NCI-H2196 (cell line): ENCODE data around the gene GPD1.

ENCODE experiments used
- DNase-seq: peaks from one replicate; lab custom pipeline; 2025; ENCODE audit not compliant: unreplicated experiment; lab: John Stamatoyannopoulos, UW

GPD1 gene

DNA sequence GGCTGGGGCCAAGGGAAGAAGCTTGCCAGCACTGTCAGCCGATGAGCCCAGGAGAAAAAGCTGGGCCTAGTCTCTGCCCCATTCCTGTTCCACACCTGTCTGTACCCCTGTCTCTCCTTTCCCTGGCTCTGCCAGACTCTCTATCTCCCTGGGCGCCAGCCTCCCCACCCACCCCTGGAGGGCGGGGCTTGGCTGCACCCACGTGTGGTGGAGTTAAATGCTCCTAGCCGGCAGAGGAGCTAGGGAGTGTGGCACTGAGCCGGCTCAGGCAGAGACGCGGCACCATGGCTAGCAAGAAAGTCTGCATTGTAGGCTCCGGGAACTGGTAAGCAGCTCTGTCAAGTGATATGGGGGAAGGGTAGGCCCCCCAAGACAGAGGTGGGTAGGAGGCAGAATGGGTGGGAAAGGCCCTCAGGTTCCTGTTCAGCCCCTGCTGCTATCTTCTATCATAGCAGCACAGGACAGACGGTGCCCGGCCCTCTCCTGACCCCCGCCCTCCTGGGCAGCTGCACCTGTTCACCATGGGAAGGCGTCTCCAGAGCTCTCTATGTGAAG, at the start of gene GPD1:
Gene GPD1 (plus strand): TSS at position 242 of the 555 bp plus-strand sequence. CDS start 43 bp downstream, at position 285.
- peak; percentile 91 for DNase-seq

DNA sequence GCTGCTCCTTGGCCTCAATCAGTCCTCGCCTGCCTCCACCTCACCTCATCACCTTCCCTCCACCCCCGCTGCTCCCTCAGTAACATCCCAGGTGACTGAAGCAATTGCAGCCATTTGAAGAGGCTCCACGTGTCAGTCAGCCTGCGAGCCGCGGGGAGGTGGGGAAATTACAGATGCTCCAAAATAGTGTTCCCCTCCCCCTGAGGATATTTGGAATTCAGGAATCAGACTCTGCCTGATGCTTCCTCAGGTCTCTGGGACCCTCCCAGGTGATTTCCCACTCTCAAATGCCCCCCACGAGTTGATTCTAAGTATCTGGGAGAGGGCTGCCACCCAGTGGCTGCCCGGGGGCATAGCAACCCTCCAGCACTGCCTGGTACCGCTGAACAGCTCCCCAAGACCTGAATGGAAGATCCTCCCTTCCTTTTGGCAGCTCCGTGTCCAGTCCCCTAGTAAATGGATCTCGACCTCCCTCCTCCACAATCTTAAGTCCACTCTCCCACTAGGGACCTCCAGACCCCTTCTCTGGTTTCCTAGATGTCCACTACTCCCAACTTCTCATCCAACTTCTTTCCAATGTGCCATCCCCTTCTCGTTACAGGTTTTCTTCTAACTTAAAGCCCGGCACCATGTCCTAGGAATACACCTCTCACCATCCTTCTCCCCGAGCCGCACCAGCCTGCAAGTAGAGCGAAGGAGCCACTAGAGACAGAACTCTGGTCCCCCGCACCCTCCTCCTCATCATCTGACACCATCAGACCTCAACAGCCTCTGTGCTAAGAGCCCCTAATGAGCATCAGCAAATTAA, 47.8 kb upstream of the GPD1 start:
- DNase-seq: peak; percentile 72

DNA sequence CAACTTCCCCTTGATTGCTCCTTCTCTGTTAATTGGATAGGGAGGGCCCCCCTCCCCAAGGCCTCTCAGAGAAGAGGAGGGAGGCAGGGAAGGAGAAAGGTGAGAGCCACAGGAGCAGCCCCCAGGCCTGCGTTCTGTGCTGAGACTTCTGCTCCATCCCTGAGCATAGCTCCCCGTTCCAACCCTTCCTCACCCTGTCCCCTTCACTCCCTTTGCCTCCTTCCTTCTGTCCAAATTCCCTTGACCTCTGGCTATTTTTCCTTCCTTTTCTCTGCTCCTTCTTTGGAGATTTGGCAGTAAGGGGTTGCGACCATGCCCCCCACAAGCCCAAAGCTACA, 47.2 kb upstream of the GPD1 start:
- no peak for DNase-seq

DNA sequence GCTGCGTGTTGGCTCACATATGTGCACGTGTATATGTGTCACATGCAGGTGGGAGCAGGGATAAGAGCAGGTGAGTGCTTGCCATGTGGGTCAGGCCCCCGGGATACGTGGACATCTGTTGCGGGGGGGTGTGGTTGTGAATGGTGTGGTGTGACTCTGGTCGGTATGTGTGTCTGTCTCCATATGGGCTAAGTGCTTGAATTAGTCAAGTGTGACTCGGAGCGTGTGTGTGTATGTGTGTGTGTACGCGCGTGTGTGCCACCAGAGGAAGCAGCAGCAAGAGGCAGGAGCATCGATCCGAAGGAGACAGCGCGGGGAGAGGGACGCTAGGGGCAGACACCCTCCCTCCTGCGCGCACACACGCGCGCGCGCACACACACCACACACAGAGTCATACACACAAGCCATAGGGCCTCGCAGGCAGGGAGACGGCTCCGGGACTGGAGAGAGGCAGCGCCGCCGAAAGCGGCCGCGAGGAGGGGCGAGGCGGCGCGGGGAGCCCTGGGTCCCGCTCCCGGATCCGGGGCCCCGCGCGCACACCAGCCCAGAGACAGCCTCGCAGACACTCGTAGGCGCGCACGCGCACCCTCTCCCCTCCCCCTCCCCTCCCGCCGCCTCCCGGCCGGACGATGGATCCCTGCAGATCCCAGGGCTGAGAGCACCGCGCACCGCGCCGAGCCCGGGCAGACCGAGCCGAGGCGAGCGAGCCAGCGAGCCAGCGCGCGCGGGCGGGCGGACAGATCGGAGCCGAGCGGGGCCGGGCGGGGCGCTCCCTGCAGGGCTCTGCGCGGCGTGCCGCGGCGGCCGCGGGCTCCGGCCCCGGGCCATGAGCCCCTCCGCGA, 46.6 kb upstream of the GPD1 start, which contains the start of gene ASIC1:
Gene ASIC1 (plus strand): TSS at position 597 of the 842 bp plus-strand sequence. CDS start 1,171 bp downstream, outside the sequence.
- peak; percentile 58 for DNase-seq

DNA sequence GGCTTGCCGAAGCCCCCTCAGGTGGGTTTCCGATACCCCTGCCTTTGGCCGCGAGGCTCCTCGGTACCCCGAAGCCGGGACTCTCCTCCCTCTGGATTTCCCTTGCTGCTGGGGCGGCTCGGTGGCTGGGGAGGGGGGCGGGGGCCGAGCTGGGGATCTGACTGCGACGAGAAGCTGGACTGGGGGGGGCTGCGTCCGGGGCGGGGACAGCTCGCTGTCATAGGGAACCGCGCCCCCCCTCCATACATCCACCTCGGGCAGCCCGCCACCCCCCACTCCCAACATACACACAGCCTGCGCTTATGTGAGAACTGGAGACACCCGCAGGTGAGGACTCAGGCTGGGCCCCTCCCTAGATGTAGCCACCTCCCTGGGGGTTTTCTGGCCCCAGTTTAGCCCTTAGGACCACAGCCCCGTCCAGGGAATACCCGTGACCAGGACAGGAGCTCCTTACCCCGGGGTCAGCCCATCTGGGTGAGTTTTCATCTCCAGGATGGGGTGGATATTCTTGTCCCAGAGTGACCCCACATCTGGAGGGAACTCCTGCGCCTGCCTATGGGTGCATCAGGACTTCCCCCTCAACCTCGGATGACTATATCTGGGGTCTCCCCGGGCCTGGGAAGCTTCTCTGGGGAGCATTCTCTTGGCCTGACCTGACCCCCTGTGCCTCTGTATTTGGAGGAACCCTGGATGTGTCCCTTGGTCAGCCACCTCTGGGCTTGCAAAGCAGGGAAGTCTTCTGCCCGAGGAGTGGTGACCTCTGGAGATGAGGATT, 45.7 kb upstream of the GPD1 start:
- DNase-seq: no peak

DNA sequence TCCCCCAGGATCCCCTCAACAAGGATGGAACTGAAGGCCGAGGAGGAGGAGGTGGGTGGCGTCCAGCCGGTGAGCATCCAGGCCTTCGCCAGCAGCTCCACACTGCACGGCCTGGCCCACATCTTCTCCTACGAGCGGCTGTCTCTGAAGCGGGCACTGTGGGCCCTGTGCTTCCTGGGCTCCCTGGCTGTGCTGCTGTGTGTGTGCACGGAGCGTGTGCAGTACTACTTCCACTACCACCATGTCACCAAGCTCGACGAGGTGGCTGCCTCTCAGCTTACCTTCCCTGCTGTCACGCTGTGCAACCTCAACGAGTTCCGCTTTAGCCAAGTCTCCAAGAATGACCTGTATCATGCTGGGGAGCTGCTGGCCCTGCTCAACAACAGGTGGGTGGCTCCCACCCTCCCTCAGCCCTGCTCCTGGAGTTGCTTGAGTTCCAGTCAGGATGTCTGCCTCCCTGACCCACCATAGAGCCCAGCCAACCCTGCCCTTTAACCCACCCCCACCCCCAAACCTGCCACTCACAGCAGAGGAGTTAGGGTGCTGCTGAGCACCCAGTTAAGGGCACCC, 45.0 kb upstream of the GPD1 start:
- DNase-seq: peak; percentile 58

DNA sequence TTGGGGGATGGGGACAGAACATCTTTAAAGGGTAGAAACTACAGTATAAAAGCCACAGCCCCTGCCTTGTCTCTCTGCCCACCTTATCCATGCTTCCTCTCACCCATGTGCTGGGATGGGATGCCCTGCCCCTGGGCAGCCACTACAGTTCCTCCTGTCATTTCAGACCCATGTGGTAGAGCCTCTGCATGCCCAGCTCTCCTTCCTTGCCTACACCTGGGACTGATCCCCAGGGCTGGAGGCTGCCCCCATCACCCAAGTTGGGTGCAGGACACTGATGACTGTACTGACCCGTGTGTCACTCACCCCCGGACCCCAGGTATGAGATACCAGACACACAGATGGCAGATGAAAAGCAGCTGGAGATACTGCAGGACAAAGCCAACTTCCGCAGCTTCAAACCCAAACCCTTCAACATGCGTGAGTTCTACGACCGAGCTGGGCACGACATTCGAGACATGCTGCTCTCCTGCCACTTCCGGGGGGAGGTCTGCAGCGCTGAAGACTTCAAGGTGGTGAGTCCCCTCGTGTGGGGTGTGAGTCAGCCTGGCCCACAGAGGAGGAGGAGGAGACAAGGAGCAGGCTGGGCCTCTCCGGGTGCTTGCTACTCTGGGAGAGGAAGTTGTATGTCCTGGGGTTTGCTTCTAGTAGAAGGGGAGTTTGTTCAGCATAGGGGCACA, 44.2 kb upstream of the GPD1 start:
- no peak for DNase-seq

DNA sequence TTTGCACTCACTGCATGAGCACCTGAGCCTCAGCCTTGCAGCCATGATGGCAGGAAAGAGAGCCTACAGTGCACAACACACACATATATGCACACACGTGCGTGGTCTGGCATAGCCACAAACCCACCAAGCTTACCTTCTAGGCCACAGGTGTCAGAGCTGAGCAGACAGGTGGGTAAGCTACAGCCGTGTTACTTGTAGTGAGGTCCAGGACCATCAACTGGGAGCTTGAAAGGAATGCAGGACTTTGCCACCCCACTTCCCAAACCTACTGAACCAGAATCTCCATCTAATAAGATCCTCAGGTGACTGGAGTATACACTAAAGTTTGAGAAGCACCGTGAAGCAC, 43.7 kb upstream of the GPD1 start:
- DNase-seq: no peak

DNA sequence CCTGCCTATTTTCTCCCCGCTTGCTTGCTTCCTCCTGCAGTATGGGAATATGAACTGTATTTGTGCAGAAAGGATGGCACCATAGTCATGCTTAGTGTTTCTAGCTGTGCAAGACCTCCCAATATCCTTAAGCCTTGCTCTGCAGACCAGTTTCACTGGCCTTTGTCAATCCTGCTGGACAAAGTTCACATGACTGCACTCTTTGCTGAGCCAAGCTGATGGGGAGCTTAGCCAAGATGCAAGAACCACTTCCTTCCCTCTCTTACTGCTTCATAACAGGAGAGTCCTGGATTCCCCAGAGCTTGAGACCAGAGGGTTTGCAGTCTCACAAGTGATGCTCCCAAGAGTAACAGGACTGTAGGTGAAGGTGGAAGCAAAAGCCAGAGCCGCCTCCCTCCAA, 42.6 kb upstream of the GPD1 start:
- DNase-seq: no peak

DNA sequence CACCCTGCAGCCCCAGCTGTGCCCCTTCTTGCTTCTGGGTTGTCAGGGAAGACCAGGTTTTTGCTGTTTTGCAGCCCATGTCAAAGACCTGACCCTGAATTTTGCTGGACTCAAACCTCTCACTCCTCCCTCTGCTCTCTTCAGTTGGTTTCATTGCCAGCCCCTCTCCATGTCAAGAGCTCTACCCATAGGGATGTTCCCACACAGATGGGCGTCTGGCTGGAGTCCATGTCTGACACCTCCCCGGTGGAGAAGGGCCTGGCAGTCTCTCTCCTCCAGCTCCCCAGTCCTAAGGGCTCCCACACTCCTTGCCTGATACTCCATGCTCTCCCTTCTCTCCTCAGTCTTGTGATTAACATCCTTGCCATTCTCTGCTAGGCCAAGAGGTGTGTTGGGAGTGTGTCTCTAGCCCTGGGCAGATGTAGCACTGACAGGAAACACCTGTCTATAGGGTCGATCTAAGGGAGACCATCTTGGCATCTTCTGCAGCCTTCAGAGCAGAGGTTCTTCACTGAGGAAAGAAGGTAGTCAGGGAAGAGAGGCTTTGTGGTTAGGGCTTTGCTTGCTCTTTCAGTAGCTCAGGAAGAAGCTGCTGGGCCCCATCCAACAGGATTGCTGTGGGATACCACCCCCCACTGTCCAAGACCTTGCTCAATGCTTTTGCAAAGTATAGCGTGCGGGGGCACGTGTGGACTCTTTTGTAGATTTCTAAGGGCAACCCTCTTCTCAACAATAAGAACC, 41.7 kb upstream of the GPD1 start:
- no peak for DNase-seq

DNA sequence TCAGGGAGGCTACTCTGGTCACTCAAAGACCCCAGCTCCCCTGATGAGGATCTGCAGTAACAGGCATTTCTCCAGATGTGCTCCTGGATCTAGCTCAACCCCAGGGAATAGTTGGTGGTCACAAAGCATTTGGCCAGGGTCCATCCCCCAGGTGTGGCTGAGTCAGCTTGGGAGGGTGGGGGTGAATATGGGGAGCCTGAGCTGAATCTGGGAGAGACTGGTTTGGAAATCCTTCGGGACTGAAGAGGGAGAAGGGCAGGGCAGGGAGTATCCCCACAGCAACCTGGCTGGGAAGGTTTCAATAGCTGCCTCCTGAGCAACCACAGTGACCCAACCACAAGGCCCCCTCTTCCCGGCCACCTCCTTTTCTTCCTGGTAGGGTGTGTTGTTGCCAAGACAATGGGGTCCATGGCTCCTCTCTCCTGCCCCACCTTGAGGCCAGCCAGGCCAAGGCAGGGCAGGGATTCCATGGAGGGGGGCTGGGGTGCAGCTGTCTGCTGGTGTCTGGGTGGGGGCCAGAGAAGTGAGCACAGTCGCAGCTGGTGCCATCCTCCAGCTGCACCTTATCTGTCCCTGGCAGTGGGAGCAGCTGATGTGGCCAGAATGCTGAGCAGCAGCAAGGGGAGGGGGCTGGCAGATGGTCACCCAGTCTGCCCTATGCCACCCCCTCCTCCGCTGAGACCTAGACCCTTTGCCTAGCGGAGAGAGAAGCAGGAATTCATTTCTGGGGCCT, 40.9 kb upstream of the GPD1 start:
- DNase-seq: no peak

DNA sequence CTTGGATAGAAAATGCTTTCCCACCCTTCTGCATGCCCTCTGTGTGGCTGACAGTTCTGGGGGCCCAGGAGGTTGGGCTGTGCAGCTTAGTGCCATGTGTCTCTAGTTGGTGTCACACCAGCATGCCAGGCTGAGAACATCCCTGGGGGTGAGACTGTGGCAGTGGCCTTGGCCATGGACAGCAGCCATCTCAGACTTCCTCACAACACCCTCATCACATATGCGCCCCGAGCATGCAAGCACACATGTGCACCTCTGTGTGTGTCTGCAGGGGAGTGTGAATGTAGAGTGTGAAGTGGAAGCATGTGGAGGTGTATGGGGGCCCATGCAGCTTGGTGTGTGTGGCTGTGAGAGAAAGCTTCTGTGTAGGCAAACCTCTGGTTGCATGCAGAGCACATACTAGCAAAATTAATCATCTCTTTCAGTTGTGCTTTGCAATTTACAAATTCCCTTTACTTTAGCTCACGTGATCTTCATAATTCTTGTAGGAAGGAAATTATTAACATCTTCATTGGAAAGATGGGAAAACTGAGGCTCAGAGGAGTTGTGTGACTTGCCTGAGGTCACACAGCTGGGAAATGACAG, 38.0 kb upstream of the GPD1 start:
- DNase-seq: no peak

DNA sequence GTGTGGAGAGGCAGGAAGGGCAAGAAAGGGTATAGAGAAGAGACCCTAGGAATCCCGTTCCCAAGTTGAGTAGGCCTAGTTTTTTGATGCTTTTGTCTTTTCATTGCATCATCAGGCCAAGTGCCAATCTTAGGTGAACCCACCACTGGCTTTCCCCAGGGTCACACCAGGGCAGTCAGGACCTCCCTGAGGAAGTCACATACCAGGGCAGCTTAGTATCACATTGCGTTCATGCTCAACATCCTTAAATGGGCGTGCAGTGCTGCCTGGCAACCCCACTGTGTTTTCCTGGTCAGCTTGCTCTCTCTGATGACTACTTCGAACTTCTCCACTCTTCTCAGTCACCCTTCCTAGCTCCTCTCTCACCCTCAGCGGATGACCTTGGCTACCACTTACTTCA, 37.4 kb upstream of the GPD1 start:
- DNase-seq: peak; percentile 13

DNA sequence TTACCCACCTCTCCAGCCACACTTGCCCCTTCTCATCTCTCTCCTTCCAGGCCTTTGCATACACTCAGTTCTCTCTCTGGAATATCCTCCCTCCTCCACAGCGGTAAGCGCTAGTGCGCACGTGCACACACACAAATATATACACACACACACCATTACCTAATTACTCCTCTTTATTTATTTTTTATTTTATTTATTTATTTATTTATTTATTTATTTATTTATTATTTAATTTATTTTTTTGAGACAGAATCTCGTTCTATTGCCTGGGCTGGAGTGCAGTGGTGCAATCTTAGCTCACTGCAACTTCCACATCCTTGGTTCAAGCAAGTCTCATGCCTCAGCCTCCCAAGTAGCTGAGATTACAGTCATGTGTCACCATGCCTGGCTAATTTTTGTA, 34.7 kb upstream of the GPD1 start:
- DNase-seq: no peak

DNA sequence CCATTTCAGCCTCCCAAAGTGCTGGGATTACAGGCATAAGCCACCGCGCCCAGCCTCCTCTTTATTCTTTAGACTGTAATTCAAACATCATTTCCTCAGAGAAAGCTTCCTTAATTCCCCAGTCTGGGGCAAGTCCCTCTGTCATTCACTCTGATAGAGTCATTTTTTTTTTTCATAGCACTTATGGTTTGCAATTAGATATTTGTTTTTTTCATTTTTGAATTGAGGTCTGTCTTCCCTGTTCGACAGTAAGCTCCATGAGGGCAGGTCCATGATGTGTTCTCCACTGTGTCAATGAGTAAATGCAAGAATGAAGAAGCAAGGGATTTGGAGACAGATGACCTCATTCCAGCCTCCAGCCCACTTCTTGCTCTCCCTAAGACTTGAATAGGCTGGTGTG, 34.3 kb upstream of the GPD1 start:
- DNase-seq: no peak

DNA sequence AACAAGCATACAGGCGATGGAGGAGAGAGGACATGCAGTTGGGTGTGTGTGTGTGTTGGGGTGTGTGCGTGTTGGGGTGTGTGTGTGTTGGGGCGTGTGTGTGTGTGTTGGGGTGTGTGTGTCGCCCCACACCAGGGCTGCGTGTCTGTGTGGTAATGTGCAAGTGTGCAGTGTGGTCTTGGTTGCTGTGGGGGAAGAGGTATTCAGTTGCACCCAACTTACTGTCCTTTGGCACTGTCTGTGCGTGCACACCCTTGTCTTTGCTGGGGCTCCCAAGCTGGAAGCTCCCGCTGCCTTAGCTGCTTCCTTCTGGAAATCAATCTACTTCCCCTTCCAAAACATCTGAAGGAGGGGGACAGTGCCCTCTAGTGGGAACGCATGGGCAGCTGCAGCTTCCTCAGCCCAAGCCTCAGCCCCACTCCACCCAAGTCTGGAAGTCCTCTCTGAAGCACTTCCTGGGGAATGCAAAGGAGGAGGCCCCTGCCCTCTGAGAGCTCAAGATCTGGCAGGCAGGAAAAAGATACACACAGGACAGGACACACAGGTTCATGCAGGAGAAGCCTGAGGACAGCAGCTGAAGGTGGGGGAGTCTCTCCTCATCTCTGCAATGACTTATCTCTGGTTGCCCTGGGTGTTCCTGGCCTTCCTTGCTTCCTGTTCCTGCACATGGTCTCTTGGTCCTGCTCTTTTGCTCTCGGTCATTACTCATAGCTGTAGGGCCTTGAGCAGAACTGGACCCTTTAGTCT, 33.3 kb upstream of the GPD1 start:
- DNase-seq: peak; percentile 73

DNA sequence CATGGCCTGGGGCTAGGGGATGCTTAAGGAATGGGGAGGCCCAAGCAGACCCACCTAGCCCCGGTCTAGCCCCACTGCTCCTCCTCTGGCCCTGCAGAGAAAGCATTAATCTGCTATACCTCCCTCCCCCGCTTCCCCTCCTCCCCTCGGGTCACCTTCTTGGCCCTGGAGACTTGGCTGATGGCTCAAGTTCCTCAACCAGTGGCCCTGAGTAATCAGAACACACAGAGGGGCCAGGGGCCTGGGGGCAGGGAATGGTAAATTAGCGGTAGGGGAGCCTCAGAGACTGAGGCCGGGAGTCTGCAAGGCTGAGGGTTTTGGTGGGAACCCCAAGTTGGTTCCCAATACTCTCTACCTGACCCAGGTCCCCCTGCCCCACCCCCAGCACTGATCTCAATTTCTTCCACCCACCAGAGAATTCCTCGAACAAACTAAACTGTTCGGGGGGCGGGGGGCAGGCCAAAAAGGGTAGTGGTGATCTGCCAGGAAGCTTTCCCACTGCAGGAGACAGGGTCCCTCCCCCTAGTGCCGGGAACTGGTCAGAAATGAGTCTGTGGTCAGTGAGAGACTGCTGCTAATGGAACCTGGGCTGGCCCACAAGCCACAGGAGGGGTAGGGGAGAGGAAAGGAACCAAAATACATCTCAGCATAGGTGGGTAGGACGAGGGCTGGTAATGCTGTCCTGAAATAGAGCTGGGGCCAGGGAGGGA, 31.5 kb upstream of the GPD1 start:
- no peak for DNase-seq
